Measurements from ENCODE around the gene SORCS3. TPM values are rescaled to one million over a fixed set of nuclear protein-coding genes. Genes with fewer than 3 reads are reported as not detected.

The SORCS3 gene
- total and polyA plus RNA-seq, 2 donors (not counting 1 experiment from before 2014, with no cell fraction given), result not detected

GRCh38 chr10:104688251-104689042 is 47.4 kb downstream of the SORCS3 start:
- H2AFZ ChIP-seq (ENCODE audit: insufficient read depth, low read depth, low read length, poor library complexity, severe bottlenecking), result no peak overlapping the region
- TF ChIP-seq CTCF (IDR thresholded peaks at IDR 0.05) (no peak), EZH2 (IDR thresholded peaks at IDR 0.05; ENCODE audit: borderline replicate concordance, insufficient read depth, low read depth, low read length, poor library complexity, severe bottlenecking) (no peak)
- H3K4me1 ChIP-seq (ENCODE audit: control insufficient read depth in 2 of 2, insufficient read depth in 2 of 2, low read length in 2 of 2), result no peaks in the 10 kb centered on the region
- H3K9ac ChIP-seq (ENCODE audit: low read length), result no peak overlapping the region
- no peaks in the 10 kb centered on the region for H3K79me2 ChIP-seq (ENCODE audit: control insufficient read depth, insufficient read depth, low read length)
- peaks cover 11% of the 10 kb centered on the region for H3K27me3 Mint-ChIP-seq
- POLR2A ChIA-PET, result no interaction called here
- intact Hi-C loops (cut with micrococcal nuclease), result no loop called here
- H3K27ac ChIP-seq (ENCODE audit: low read length in 2 of 2), result no peak overlapping the region
- no peak overlapping the region for H3K4me2 ChIP-seq (replicated peaks; ENCODE audit: low read depth, low read length, poor library complexity, severe bottlenecking)
- no peak overlapping the region for H3K4me3 ChIP-seq (ENCODE audit: control extremely low read depth in 1 of 5, extremely low read depth in 1 of 5, insufficient read depth in 1 of 5, low read depth in 2 of 5, low read length in 4 of 5)
- no peaks in the 10 kb centered on the region for H3K9me3 ChIP-seq (ENCODE audit: control extremely low read depth in 1 of 3, control insufficient read depth in 2 of 3, insufficient read depth in 1 of 3, low read length in 2 of 3)
- DNase-seq (no peak), ATAC-seq (ENCODE audit: low read depth) (no peak)
- no peaks in the 10 kb centered on the region for H3K4me1 Mint-ChIP-seq
- no peaks in the 10 kb centered on the region for H4K20me1 ChIP-seq (ENCODE audit: control insufficient read depth, insufficient read depth, low read length, poor library complexity, severe bottlenecking)
- H3K4me3 Mint-ChIP-seq, result no peak overlapping the region
- H3K9me3 Mint-ChIP-seq (ENCODE audit: insufficient read depth), result no peaks in the 10 kb centered on the region
- 60% methylated on average over 15 of the region's 18 CpGs for WGBS (ENCODE audit: insufficient coverage)
- CTCF ChIA-PET, result no interaction called here
- H3K36me3 ChIP-seq (replicated peaks in 1 of 2; ENCODE audit: control extremely low read depth in 1 of 2, control insufficient read depth in 1 of 2, extremely low read depth in 1 of 2, insufficient read depth in 2 of 2, low read length in 1 of 2), result no peaks in the 10 kb centered on the region
- peaks cover 0 to 7% (median 0%) of the 10 kb centered on the region in 4 experiments for H3K27me3 ChIP-seq (replicated peaks in 1 of 4; ENCODE audit: control extremely low read depth in 1 of 4, control insufficient read depth in 3 of 4, insufficient read depth in 4 of 4, low read length in 3 of 4)
- no peak overlapping the region for H3K27ac Mint-ChIP-seq

- H3K27ac Mint-ChIP-seq, result no peak overlapping the region
- H3K9me3 Mint-ChIP-seq (ENCODE audit: insufficient read depth), result no peaks in the 10 kb centered on the region
- Histone ChIP-seq H2AFZ (ENCODE audit: insufficient read depth, low read depth, low read length, poor library complexity, severe bottlenecking) (no peak overlapping the region), H3K4me3 (ENCODE audit: control extremely low read depth in 1 of 5, extremely low read depth in 1 of 5, insufficient read depth in 1 of 5, low read depth in 2 of 5, low read length in 4 of 5) (no peak overlapping the region), H3K4me1 (ENCODE audit: control insufficient read depth in 2 of 2, insufficient read depth in 2 of 2, low read length in 2 of 2) (no peaks in the 10 kb centered on the region), H3K9ac (ENCODE audit: low read length) (no peak overlapping the region), H3K36me3 (replicated peaks in 1 of 2; ENCODE audit: control extremely low read depth in 1 of 2, control insufficient read depth in 1 of 2, extremely low read depth in 1 of 2, insufficient read depth in 2 of 2, low read length in 1 of 2) (no peaks in the 10 kb centered on the region), H3K9me3 (ENCODE audit: control extremely low read depth in 1 of 3, control insufficient read depth in 2 of 3, insufficient read depth in 1 of 3, low read length in 2 of 3) (no peaks in the 10 kb centered on the region), H3K79me2 (ENCODE audit: control insufficient read depth, insufficient read depth, low read length) (no peaks in the 10 kb centered on the region), H3K27ac (ENCODE audit: low read length in 2 of 2) (no peak overlapping the region), H3K4me2 (replicated peaks; ENCODE audit: low read depth, low read length, poor library complexity, severe bottlenecking) (no peak overlapping the region), H3K27me3 (replicated peaks in 1 of 4; ENCODE audit: control extremely low read depth in 1 of 4, control insufficient read depth in 3 of 4, insufficient read depth in 4 of 4, low read length in 3 of 4) (peaks cover 0 to 7% (median 0%) of the 10 kb centered on the region in 4 experiments), H4K20me1 (ENCODE audit: control insufficient read depth, insufficient read depth, low read length, poor library complexity, severe bottlenecking) (no peaks in the 10 kb centered on the region)
- intact Hi-C loops (cut with micrococcal nuclease), result no loop called here
- ATAC-seq (ENCODE audit: low read depth) (no peak), DNase-seq (no peak)
- ChIA-PET POLR2A (no interaction called here), CTCF (no interaction called here)
- TF ChIP-seq CTCF (IDR thresholded peaks at IDR 0.05), result no peak
- no peak for TF ChIP-seq EZH2 (IDR thresholded peaks at IDR 0.05; ENCODE audit: borderline replicate concordance, insufficient read depth, low read depth, low read length, poor library complexity, severe bottlenecking)
- H3K4me3 Mint-ChIP-seq, result no peak overlapping the region
- H3K27me3 Mint-ChIP-seq, result peaks cover 11% of the 10 kb centered on the region
- no CpG with 5 or more reads among the region's 2 CpGs for WGBS (ENCODE audit: insufficient coverage)
- H3K4me1 Mint-ChIP-seq, result no peaks in the 10 kb centered on the region
Observed at GRCh38 chr10:104689105-104689504, 48.0 kb downstream of the SORCS3 start.

Data from B cell (primary cell).